ENCODE results near the gene CELF4.

The CELF4 gene

DNA sequence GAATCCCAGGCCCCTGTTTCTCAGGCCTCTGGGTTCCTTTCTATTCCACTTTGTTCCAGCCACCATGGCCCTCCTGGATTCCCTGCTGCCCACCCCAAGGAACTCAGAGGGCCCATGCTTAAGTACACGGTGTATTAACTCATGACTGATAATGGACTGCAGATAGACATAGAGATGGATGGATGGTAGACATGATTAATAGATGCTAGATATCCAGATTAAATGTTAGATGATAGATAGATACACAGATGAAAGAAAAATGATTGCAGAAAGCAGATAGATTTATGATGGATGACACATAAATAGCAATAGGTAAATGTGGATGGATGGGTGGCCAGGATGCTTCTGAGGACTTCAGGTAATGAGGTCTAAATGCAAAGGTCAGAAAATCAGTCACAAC, 278.0 kb downstream of the CELF4 start:
- no peaks in the 10 kb centered on the region for H3K9me3 ChIP-seq (ENCODE audit: control insufficient read depth, low read depth, low read length)
- no peak overlapping the region for H3K9ac ChIP-seq (ENCODE audit: low read length)

DNA sequence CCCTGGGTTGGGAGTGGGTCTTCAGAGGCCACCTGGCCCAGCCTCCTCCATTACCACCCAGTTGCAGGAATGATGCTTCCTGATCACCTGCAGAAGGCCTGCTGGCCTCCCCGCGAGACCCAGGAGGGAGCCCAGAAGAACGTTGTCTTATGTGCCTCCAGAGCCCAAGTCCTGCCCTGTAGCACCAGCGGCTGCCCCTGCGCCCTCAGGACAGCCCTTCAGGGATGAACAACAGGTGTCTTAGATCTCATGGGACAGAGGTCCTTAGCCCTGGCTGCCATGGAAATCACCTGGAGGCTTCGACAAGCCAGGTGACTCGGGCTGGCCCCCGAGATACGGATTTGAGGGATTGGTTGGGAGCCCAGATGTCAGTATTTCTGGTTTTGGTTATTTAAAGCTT, 278.8 kb downstream of the CELF4 start:
- Histone ChIP-seq H3K36me3 (ENCODE audit: control insufficient read depth, low read depth, low read length) (no peaks in the 10 kb centered on the region), H3K4me1 (ENCODE audit: control insufficient read depth, low read depth, low read length) (no peaks in the 10 kb centered on the region), H3K9ac (ENCODE audit: low read length) (no peak overlapping the region), H3K9me3 (ENCODE audit: control insufficient read depth, low read depth, low read length) (no peaks in the 10 kb centered on the region), H3K4me3 (ENCODE audit: low read length) (no peak overlapping the region), H3K27me3 (ENCODE audit: control insufficient read depth, insufficient read depth, low read length) (no peaks in the 10 kb centered on the region), H3K27ac (ENCODE audit: low read length) (no peak overlapping the region)

More for the DNA sequence above, 278.0 kb downstream of the CELF4 start:
- no peaks in the 10 kb centered on the region for H3K27me3 ChIP-seq (ENCODE audit: control insufficient read depth, insufficient read depth, low read length)
- no peaks in the 10 kb centered on the region for H3K4me1 ChIP-seq (ENCODE audit: control insufficient read depth, low read depth, low read length)
- H3K27ac ChIP-seq (ENCODE audit: low read length): no peak overlapping the region
- H3K4me3 ChIP-seq (ENCODE audit: low read length): no peak overlapping the region
- H3K36me3 ChIP-seq (ENCODE audit: control insufficient read depth, low read depth, low read length): no peaks in the 10 kb centered on the region

DNA sequence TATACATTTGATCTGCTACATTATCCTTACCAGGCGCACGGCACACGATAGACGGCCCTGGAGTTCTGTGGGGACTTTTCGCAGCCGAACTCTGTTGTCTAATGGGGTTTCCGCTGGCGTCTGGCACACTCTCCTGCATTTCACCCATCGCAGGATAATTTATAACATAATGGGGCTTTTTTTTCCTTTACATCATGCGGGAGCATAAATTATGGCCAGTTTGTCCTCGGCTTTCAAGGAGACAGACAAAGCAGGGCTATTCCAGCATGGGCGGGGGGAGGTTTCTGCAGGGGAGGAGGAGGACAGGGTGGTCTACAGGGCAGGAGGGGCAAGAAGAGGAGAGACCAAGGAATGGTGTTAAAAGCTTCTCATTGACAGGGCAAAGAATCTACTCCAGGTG, 279.8 kb downstream of the CELF4 start:
- no peaks in the 10 kb centered on the region for H3K27me3 ChIP-seq (ENCODE audit: control insufficient read depth, insufficient read depth, low read length)
- H3K4me3 ChIP-seq (ENCODE audit: low read length): no peak overlapping the region
- H3K36me3 ChIP-seq (ENCODE audit: control insufficient read depth, low read depth, low read length): no peaks in the 10 kb centered on the region
- H3K9ac ChIP-seq (ENCODE audit: low read length): no peak overlapping the region
- no peak overlapping the region for H3K27ac ChIP-seq (ENCODE audit: low read length)
- no peaks in the 10 kb centered on the region for H3K9me3 ChIP-seq (ENCODE audit: control insufficient read depth, low read depth, low read length)
- no peaks in the 10 kb centered on the region for H3K4me1 ChIP-seq (ENCODE audit: control insufficient read depth, low read depth, low read length)

DNA sequence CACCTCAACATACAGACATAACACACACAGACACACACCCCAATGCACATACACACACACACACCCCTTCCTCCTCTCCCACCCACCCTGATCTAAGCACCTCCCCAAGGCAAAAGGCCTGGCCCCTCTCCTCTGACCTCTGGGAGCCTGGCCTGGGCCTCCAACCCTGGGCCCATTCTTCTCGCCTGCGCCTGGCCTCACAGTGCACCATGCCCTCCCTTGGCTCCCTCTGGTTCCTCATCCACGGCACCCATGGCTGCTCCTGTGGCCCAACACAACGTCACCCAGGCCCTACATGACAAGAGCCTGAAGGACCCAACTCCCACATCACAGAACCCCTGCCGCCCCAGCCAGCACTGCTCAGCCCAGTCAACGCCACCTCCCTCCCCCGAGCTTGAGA, 281.3 kb downstream of the CELF4 start:
- Histone ChIP-seq H3K27me3 (ENCODE audit: control insufficient read depth, insufficient read depth, low read length) (no peaks in the 10 kb centered on the region), H3K4me1 (ENCODE audit: control insufficient read depth, low read depth, low read length) (no peaks in the 10 kb centered on the region), H3K9me3 (ENCODE audit: control insufficient read depth, low read depth, low read length) (no peaks in the 10 kb centered on the region), H3K4me3 (ENCODE audit: low read length) (no peak overlapping the region), H3K36me3 (ENCODE audit: control insufficient read depth, low read depth, low read length) (no peaks in the 10 kb centered on the region), H3K9ac (ENCODE audit: low read length) (no peak overlapping the region), H3K27ac (ENCODE audit: low read length) (no peak overlapping the region)

DNA sequence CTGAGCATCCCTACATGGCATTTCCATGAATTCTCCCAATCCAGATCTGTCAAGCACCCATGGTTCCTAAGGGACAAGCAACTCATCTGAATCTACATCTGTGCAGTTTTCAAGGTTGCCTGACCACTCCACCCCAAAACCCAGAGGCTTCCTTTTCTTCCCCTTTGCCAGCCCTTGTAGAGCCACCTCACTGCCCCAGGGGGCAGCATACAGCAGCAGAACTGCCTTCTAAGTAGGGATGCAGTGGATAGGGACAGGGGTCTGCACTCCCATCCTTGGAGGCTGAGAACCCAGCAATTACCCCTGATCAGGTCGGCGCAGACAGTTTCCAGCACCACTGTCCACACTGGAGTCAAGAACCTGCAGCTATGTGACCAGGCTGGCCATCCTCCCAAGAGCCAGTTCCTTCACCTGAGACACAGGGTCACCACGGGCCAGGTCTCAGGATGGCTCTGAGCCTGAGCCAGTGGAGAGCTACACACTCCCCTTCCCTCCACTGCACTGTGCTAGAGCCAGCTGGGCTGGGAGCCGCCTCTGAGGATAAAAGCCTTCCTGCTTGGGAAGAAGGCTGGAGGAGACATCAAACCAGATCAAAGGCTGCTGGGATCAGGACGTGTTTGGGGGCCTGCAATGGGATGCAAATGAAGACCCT, 283.1 kb downstream of the CELF4 start:
- Histone ChIP-seq H3K36me3 (ENCODE audit: control insufficient read depth, low read depth, low read length) (no peaks in the 10 kb centered on the region), H3K9ac (ENCODE audit: low read length) (no peak overlapping the region), H3K27me3 (ENCODE audit: control insufficient read depth, insufficient read depth, low read length) (no peaks in the 10 kb centered on the region)

DNA sequence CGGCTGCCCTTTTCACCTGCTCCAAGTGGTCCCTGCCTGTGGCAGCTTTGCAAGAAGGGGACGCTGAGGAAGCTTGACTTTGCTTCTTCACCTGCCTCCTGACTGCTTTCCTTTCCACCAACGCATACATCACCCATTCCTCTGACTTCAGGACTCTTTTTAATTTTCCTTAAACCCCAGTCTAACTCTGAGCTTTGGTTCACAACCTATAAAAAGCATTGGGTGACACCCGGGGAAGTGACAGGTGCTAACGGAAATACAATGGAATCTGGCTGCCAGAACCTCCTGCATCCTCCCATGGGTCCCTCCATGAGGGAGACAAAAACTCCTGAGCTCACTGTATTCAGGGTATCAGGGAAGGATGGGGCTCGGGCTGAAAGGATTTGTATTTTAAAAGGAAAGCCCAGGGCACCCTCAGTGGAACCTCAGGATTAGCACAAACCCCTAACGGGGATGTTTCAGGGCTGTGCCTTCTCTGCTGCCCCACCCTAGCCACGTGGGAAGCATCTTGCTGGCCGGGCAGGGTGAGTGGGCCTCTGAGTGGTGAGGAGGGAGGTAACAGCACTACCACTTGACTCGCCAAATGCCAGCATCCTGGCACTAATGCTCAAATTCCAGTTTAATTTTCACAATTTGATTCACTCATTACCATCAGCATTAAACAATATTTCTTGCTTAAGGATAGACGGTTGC, 284.8 kb downstream of the CELF4 start:
- Histone ChIP-seq H3K9ac (ENCODE audit: low read length) (no peak overlapping the region), H3K4me1 (ENCODE audit: control insufficient read depth, low read depth, low read length) (no peaks in the 10 kb centered on the region), H3K27me3 (ENCODE audit: control insufficient read depth, insufficient read depth, low read length) (no peaks in the 10 kb centered on the region), H3K4me3 (ENCODE audit: low read length) (no peak overlapping the region), H3K36me3 (ENCODE audit: control insufficient read depth, low read depth, low read length) (no peaks in the 10 kb centered on the region), H3K9me3 (ENCODE audit: control insufficient read depth, low read depth, low read length) (no peaks in the 10 kb centered on the region), H3K27ac (ENCODE audit: low read length) (no peak overlapping the region)

More for the DNA sequence above, 283.1 kb downstream of the CELF4 start:
- no peak overlapping the region for H3K4me3 ChIP-seq (ENCODE audit: low read length)
- H3K27ac ChIP-seq (ENCODE audit: low read length): no peak overlapping the region
- H3K4me1 ChIP-seq (ENCODE audit: control insufficient read depth, low read depth, low read length): no peaks in the 10 kb centered on the region
- no peaks in the 10 kb centered on the region for H3K9me3 ChIP-seq (ENCODE audit: control insufficient read depth, low read depth, low read length)

DNA sequence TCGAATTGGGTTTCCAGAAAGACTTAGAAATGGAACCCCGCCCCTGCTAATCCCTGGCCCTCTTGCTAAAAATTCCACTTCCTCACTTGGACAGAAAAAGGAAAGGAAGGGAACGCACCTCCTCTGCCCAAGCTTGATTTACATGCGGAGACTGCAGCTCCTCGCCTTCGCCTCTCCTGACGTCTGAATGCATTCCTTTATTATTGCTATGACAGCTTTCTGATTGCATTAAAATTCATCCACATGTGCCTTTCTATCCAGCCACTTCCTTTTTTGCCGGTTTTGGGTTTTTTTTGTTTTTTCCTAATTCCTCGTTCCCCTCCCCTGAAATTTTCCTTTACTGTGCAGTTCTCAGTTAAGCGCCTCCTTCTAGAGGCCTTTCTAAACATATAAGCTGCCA, 287.8 kb downstream of the CELF4 start:
- Histone ChIP-seq H3K27me3 (ENCODE audit: control insufficient read depth, insufficient read depth, low read length) (no peaks in the 10 kb centered on the region), H3K4me3 (ENCODE audit: low read length) (no peak overlapping the region), H3K9ac (ENCODE audit: low read length) (no peak overlapping the region), H3K27ac (ENCODE audit: low read length) (no peak overlapping the region), H3K9me3 (ENCODE audit: control insufficient read depth, low read depth, low read length) (no peaks in the 10 kb centered on the region), H3K36me3 (ENCODE audit: control insufficient read depth, low read depth, low read length) (no peaks in the 10 kb centered on the region), H3K4me1 (ENCODE audit: control insufficient read depth, low read depth, low read length) (no peaks in the 10 kb centered on the region)

DNA sequence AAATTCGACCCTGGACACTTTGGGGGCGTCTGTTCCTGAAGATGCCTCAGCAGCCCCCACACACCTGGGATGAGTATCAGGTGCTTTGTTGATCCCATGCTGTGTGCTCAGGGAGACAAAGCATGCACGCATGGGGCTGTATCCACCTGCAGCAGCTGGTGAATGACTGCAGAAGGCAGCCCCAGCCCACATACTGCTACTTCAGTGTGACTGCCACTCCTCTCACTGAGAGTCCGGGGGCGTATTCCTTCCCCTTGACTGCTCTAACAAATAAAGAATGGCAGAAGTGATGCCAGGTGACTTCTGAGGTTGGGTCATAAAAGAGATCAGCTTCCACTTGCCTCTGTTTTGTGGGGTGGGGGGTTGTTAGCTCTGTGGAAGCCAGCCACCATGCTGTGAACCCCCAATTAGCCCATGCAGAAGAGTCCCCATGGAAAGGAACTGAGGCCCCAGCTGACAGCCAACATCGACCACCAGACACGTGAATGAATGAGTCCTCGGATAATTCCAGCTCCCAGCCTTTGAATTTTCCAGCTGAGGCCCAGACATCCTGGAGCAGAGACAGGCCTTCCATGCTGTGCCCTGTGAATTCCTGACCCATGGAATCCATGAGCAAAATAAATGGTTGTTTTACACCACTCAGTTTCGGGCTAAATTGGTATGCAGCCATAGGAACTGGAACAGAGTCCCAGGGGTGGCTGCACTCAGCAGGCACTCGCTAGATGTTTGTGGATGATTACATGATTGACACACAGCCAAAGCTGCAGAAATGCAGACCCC, 289.3 kb downstream of the CELF4 start:
- Histone ChIP-seq H3K4me1 (ENCODE audit: control insufficient read depth, low read depth, low read length) (no peaks in the 10 kb centered on the region), H3K9ac (ENCODE audit: low read length) (no peak overlapping the region), H3K27ac (ENCODE audit: low read length) (no peak overlapping the region), H3K36me3 (ENCODE audit: control insufficient read depth, low read depth, low read length) (no peaks in the 10 kb centered on the region), H3K9me3 (ENCODE audit: control insufficient read depth, low read depth, low read length) (no peaks in the 10 kb centered on the region), H3K4me3 (ENCODE audit: low read length) (no peak overlapping the region), H3K27me3 (ENCODE audit: control insufficient read depth, insufficient read depth, low read length) (no peaks in the 10 kb centered on the region)

DNA sequence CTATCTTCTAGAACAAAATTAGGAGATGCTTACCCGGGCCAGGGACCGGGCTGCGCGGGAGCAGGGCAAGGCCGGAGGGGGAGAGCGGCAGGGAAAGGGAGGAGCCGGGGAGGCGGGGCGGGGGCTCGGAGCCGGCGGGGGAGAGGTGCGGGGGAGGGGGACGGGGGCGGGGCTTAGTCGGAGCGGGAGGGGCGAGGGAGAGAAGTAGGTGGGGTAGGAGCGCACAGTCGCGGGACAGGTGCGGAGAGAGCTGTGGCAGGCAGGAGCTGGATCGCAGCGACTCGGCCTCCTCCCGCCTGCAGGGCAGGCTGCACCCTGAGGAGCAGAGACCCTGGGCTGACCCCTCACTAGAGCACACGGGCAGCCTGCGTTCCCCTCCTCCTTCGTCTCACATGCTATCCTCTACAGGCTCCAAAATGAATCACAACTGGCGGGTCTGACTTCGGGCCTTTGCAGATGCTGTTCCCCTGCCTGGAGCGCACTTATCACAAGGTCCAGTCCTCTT, 290.3 kb downstream of the CELF4 start:
- Histone ChIP-seq H3K9ac (ENCODE audit: low read length) (no peak overlapping the region), H3K36me3 (ENCODE audit: control insufficient read depth, low read depth, low read length) (no peaks in the 10 kb centered on the region), H3K27ac (ENCODE audit: low read length) (no peak overlapping the region), H3K27me3 (ENCODE audit: control insufficient read depth, insufficient read depth, low read length) (no peaks in the 10 kb centered on the region), H3K4me1 (ENCODE audit: control insufficient read depth, low read depth, low read length) (no peaks in the 10 kb centered on the region), H3K4me3 (ENCODE audit: low read length) (no peak overlapping the region), H3K9me3 (ENCODE audit: control insufficient read depth, low read depth, low read length) (no peaks in the 10 kb centered on the region)

DNA sequence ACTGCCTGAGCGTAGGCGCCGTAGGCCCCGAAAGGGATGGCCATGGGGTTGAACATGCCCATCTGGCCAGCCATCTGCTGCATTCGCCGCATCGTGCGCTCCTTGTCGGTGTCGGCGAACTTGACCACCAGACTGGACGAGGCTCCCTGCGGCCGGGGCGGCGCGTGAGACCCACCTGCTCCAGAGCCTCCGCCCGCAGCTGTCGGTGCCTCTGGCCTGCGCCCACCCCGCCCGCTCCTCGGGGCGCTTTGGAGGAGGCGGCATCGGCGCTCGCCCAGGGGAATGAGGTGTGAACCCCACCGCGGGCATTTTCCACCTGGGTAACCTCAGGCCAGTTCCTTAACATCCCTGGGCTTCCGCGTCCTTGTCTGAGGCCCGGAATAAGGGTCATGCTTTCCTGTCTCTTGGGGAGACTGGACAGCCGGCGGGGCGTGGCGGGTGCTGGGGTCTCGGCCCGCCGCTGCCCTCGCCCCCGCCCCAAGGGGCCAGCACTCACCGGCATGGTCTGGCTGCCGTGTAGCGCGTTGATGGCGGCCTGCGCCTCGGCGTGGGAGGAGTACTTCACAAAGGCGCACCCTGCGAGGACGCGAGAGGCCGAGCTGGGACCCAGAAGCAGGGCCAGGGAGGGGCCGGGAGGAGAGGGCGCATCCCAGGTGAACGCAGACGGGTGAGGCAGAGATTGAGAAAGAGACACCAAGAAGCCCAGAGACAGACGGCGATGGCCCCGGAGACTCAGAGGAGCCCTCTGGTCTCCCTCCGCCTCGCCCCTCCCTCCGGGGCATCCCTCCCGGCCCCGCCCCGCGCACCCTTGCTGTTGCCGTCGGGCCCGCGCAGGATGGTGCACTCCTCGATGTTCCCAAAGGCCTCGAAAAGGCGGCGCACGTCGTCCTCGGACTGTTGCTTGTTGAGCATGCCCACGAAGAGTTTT, 291.0 kb downstream of the CELF4 start:
- Histone ChIP-seq H3K9me3 (ENCODE audit: control insufficient read depth, low read depth, low read length) (no peaks in the 10 kb centered on the region), H3K4me3 (ENCODE audit: low read length) (no peak overlapping the region), H3K4me1 (ENCODE audit: control insufficient read depth, low read depth, low read length) (no peaks in the 10 kb centered on the region), H3K27me3 (ENCODE audit: control insufficient read depth, insufficient read depth, low read length) (no peaks in the 10 kb centered on the region), H3K27ac (ENCODE audit: low read length) (no peak overlapping the region), H3K36me3 (ENCODE audit: control insufficient read depth, low read depth, low read length) (no peaks in the 10 kb centered on the region), H3K9ac (ENCODE audit: low read length) (no peak overlapping the region)

DNA sequence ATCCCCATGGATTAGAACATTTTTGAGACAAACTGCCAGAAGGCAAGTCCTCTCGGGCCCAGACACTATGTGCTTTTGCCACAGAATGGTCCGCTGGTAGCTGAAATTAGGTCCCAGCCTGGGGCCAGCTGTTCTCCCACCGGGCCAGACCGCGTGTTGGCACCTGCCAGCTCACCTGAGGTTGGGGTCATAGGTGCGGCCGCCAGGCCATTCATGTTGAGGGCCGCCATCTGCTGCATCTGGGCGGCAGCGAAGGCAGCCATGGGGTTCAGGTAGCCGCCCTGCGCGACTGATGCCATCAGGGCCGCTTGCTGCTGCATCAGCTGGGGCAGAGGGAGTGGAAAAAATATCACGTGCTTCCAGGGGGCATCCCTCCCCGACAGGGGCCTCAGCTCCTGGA, 292.8 kb downstream of the CELF4 start:
- no peaks in the 10 kb centered on the region for H3K36me3 ChIP-seq (ENCODE audit: control insufficient read depth, low read depth, low read length)
- no peak overlapping the region for H3K27ac ChIP-seq (ENCODE audit: low read length)
- H3K9me3 ChIP-seq (ENCODE audit: control insufficient read depth, low read depth, low read length): no peaks in the 10 kb centered on the region
- H3K4me3 ChIP-seq (ENCODE audit: low read length): no peak overlapping the region
- no peaks in the 10 kb centered on the region for H3K27me3 ChIP-seq (ENCODE audit: control insufficient read depth, insufficient read depth, low read length)
- H3K9ac ChIP-seq (ENCODE audit: low read length): no peak overlapping the region
- no peaks in the 10 kb centered on the region for H3K4me1 ChIP-seq (ENCODE audit: control insufficient read depth, low read depth, low read length)

All from iPS-18a (cell line).